OCI-LY7 (cell line): Measurements from ENCODE around the gene STK26. TPM values are rescaled to one million over a fixed set of nuclear protein-coding genes. Genes with fewer than 3 reads are reported as not detected.
"Not testable (repeated sequence)": the region's sequence is repeated elsewhere in the genome, so short reads cannot be mapped to it uniquely, and the experiment has no call there.

Source experiments
- BruUV-seq: library from RNA; stranded (reverse); fragments of 400-500 nt; replicated peaks from 2 replicates; lab custom pipeline; 2021; lab: Mats Ljungman, UMichigan
- CTCF ChIA-PET: fragments of 300-600 bp; sonication (Branson Sonifier 250); formaldehyde crosslinking; loops from one replicate; lab custom pipeline; 2022; ENCODE audit warnings: antibody characterized with exemption; ENCODE audit not compliant: unreplicated experiment; lab: Charles Lee
- POLR2A ChIA-PET: fragments of 300-600 bp; sonication (Branson Sonifier 250); formaldehyde crosslinking; loops from one replicate; lab custom pipeline; 2022; ENCODE audit warnings: antibody characterized with exemption; lab: Charles Lee
- DNase-seq: peaks from one replicate; pipeline ENCODE4 v3.0.0-alpha.2; 2015; ENCODE audit warnings: low spot score
- H2AFZ ChIP-seq: fragments of 200-600 bp; sonication (generic), shearing (Covaris generic); 2 replicates; pipeline ENCODE4 v1.6.1; 2014; ENCODE audit warnings: mild to moderate bottlenecking, antibody characterized with exemption, low read length, moderate library complexity
- H3K27ac ChIP-seq: fragments of 200-600 bp; sonication (generic); 2 replicates; pipeline ENCODE4 v1.5.1; 2014; ENCODE audit warnings: mixed run types, low read depth, mild to moderate bottlenecking, moderate library complexity, low read length, inconsistent platforms; ENCODE audit not compliant: poor library complexity, severe bottlenecking
- H3K36me3 ChIP-seq: fragments of 200-600 bp; sonication (generic); 2 replicates; pipeline ENCODE4 v1.6.1; 2014; ENCODE audit warnings: mild to moderate bottlenecking, antibody characterized with exemption, low read length, moderate library complexity, mixed read lengths; ENCODE audit not compliant: insufficient read depth
- H3K4me1 ChIP-seq: fragments of 200-600 bp; sonication (generic); 2 replicates; pipeline ENCODE4 v1.5.1; 2014; ENCODE audit warnings: mild to moderate bottlenecking, low read length; ENCODE audit not compliant: insufficient read depth, poor library complexity, severe bottlenecking
- H3K4me2 ChIP-seq: fragments of 200-600 bp; sonication (generic); 2 replicates; pipeline ENCODE4 v1.6.1; 2014; ENCODE audit warnings: mild to moderate bottlenecking, low read length
- H3K4me3 ChIP-seq: fragments of 200-600 bp; sonication (generic); 2 replicates; pipeline ENCODE4 v1.5.1; 2014; ENCODE audit warnings: mild to moderate bottlenecking, low read depth, low read length; ENCODE audit not compliant: poor library complexity, severe bottlenecking
- H3K79me2 ChIP-seq: fragments of 200-600 bp; sonication (generic); 2 replicates; pipeline ENCODE4 v1.6.1; 2016; ENCODE audit warnings: low read depth, mild to moderate bottlenecking, low read length, moderate library complexity, mixed read lengths; ENCODE audit not compliant: insufficient read depth
- H3K9me2 ChIP-seq: fragments of 200-600 bp; sonication (generic); 2 replicates; pipeline ENCODE4 v1.6.1; 2016; ENCODE audit warnings: mild to moderate bottlenecking, low read length, mixed read lengths; ENCODE audit not compliant: insufficient read depth
- H3K9me3 ChIP-seq: fragments of 200-600 bp; sonication (generic); 2 replicates; pipeline ENCODE4 v1.6.1; 2014; ENCODE audit warnings: mild to moderate bottlenecking, mixed run types, low read length, mixed read lengths
- H4K20me1 ChIP-seq: fragments of 200-600 bp; sonication (generic); 2 replicates; pipeline ENCODE4 v1.6.1; 2014; ENCODE audit warnings: mild to moderate bottlenecking, antibody characterized with exemption, low read length, moderate library complexity, mixed read lengths; ENCODE audit not compliant: insufficient read depth
- EZH2phosphoT487 ChIP-seq: fragments of 200-600 bp; sonication (generic); IDR thresholded peaks from 2 replicates; pipeline ENCODE4 v1.6.1; 2018; ENCODE audit warnings: low read depth, borderline replicate concordance, mild to moderate bottlenecking, mixed run types, antibody characterized with exemption, low read length, moderate library complexity, mixed read lengths
- intact Hi-C: fragments of 100-400 bp; cut with micrococcal nuclease; formaldehyde crosslinking; loops from one replicate; pipeline ENCODE4 v1.10.0; 2022; ENCODE audit not compliant: unreplicated experiment
- total RNA-seq, 2 experiments: library from RNA; depleted of rRNA in 1 of 2; stranded (reverse); fragments of >200 nt in 1 of 2; shearing (Covaris generic) in 1 of 2; gene quantifications; 2 replicates each; pipeline ENCODE4 v1.2.3, GENCODE V29; 2014 to 2022
- TF ChIP-seq, protein P1 (sequence below): fragments of 200-600 bp; sonication (generic); conservative IDR thresholded peaks from 2 replicates; pipeline ENCODE4 v1.5.1; 2014; ENCODE audit warnings: mild to moderate bottlenecking, antibody characterized with exemption, low read length, moderate library complexity, mixed read lengths

STK26 gene
- total RNA-seq, 2 experiments from 2014 or later = 28.6 to 28.8 TPM

- ChIA-PET CTCF (no interaction called here), POLR2A (no interaction called here)
- Histone ChIP-seq H2AFZ (no peak overlapping the region), H3K79me2 (peaks cover 20% of the 10 kb centered on the region; the same call in 1 of the 2 replicates), H3K36me3 (no peaks in the 10 kb centered on the region), H3K9me2 (no peaks in the 10 kb centered on the region), H3K27ac (no peak overlapping the region), H3K9me3 (no peaks in the 10 kb centered on the region), H3K4me2 (no peak overlapping the region), H3K4me3 (no peak overlapping the region), H3K4me1 (no peaks in the 10 kb centered on the region), H4K20me1 (no peaks in the 10 kb centered on the region; the same call in 1 of the 2 replicates)
- intact Hi-C loops = no loop called here
- DNase-seq = no peak
- TF ChIP-seq, protein P1, sequence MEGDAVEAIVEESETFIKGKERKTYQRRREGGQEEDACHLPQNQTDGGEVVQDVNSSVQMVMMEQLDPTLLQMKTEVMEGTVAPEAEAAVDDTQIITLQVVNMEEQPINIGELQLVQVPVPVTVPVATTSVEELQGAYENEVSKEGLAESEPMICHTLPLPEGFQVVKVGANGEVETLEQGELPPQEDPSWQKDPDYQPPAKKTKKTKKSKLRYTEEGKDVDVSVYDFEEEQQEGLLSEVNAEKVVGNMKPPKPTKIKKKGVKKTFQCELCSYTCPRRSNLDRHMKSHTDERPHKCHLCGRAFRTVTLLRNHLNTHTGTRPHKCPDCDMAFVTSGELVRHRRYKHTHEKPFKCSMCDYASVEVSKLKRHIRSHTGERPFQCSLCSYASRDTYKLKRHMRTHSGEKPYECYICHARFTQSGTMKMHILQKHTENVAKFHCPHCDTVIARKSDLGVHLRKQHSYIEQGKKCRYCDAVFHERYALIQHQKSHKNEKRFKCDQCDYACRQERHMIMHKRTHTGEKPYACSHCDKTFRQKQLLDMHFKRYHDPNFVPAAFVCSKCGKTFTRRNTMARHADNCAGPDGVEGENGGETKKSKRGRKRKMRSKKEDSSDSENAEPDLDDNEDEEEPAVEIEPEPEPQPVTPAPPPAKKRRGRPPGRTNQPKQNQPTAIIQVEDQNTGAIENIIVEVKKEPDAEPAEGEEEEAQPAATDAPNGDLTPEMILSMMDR = no peak
- no peak for TF ChIP-seq EZH2phosphoT487
- BruUV-seq = no TSS peak
These were observed 23.4 kb downstream of the STK26 start for GRCh38 chrX:132046533-132046932.

- H3K27ac ChIP-seq, intact Hi-C loops, H3K36me3 ChIP-seq, BruUV-seq, H3K4me3 ChIP-seq, H2AFZ ChIP-seq, H3K9me3 ChIP-seq, H3K4me2 ChIP-seq, CTCF ChIA-PET, H3K9me2 ChIP-seq, H3K4me1 ChIP-seq, DNase-seq, H4K20me1 ChIP-seq: not testable (repeated sequence)
- POLR2A ChIA-PET = interaction anchor here (0.7 kb wide), 1 partner anchor 259 kb away, joined by 3 read pairs; no protein-coding TSS in a partner anchor
- H3K79me2 ChIP-seq = peaks cover 11% of the 10 kb centered on the region; the same call in 1 of the 2 replicates
These were observed 28.7 kb downstream of the STK26 start for GRCh38 chrX:132051778-132052177.

DNA sequence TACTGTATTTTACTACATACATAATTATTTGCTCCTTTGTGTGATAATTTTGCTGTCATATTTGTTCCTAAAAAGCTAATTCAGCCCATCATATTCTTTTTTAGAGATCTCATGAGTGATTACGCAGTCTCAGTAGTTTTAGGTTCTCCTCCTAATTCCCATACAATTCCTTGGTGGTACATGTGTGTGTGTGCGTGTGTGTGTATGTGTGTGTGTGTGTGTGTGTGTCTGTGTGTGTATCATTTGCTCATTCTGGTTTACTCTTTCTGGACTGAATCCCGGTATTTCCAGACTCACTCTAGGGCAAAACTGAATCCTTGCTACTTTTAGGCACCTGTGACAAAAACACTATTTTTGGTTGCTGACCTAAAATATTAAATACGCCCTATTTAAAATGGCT is 34.9 kb downstream of the STK26 start:
- Histone ChIP-seq H3K4me3 (no peak overlapping the region), H4K20me1 (no peaks in the 10 kb centered on the region), H3K4me1 (peaks cover 12% of the 10 kb centered on the region), H3K79me2 (no peaks in the 10 kb centered on the region), H3K36me3 (no peaks in the 10 kb centered on the region), H3K4me2 (no peak overlapping the region), H2AFZ (no peak overlapping the region), H3K9me2 (no peaks in the 10 kb centered on the region), H3K27ac (no peak overlapping the region), H3K9me3 (no peaks in the 10 kb centered on the region)
- POLR2A ChIA-PET = interaction anchor here (0.7 to 1.5 kb wide), 3 partner anchors 11 to 16 kb away, joined by 3 to 4 read pairs (median 3); no protein-coding TSS in a partner anchor
- CTCF ChIA-PET = no interaction called here
- no TSS peak for BruUV-seq
- no peak for TF ChIP-seq EZH2phosphoT487
- TF ChIP-seq, protein P1 = no peak
- intact Hi-C loops = no loop called here
- DNase-seq = no peak
